Urinary bladder (tissue), 4 donors: Measurements from ENCODE around the gene PARD3. TPM values are rescaled to one million over a fixed set of nuclear protein-coding genes. Genes with fewer than 3 reads are reported as not detected.
"Not testable (repeated sequence)": the region's sequence is repeated elsewhere in the genome, so short reads cannot be mapped to it uniquely, and the experiment has no call there.

ENCODE experiments used
- DNase-seq: peaks from one replicate; pipeline ENCODE4 v3.0.0-alpha.2; 2015; ENCODE audit errors: extremely low spot score
- H3K27ac ChIP-seq: one replicate; pipeline ENCODE4 v1.5.1; 2013; ENCODE audit warnings: low read depth, mild to moderate bottlenecking, moderate library complexity
- H3K36me3 ChIP-seq: one replicate; pipeline ENCODE4 v1.6.1; 2013; ENCODE audit warnings: mild to moderate bottlenecking, moderate library complexity; ENCODE audit not compliant: insufficient read depth
- H3K4me1 ChIP-seq: one replicate; pipeline ENCODE4 v1.6.1; 2013; ENCODE audit warnings: mild to moderate bottlenecking, moderate library complexity; ENCODE audit not compliant: insufficient read depth
- H3K4me3 ChIP-seq: one replicate; pipeline ENCODE4 v1.5.1; 2013; ENCODE audit warnings: low read depth, low read length
- WGBS: extraction: QIAGEN DNeasy Blood & Tissue Kit; methylation state at CpG from one replicate; pipeline ENCODE4 v1.1.7; 2013; 5-methylcytosine and 5-hydroxymethylcytosine counted together
- polyA plus RNA-seq: library from polyadenylated mRNA; stranded (reverse); fragments of 200-250 nt; gene quantifications from one replicate; pipeline ENCODE4 v1.2.3, GENCODE V29; 2013
- total RNA-seq: library from RNA; depleted of rRNA; stranded (reverse); fragments of >200 nt; gene quantifications from one replicate; pipeline ENCODE4 v1.2.3, GENCODE V29; 2014
- donor health status: healthy with polysubstance abuse.
- donor health status: healthy.

PARD3 gene
- total and polyA plus RNA-seq, 2 donors: 27.5 to 89.1 TPM

DNA sequence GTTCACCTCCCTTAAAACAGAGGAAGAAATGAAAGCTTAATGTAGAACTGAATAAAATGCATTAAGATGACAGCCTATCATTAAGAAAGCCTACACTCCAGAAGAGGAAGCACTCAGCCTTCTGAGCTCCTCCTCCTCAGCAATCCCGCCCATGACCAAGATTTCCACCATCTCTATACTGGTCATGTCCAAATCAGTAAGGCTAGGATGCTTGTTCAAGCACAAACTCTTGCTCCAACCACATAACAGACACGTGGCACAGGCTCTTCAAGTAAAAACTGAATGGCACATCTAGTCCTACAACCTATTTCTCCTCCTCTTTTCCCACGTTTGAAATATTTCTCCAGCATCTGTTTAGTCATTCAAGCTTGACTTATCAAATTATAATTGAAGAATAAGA is 454.1 kb downstream of the PARD3 start:
- 89% methylated on average over 3 of the region's 3 CpGs for WGBS
- no peaks in the 10 kb centered on the region for H3K4me1 ChIP-seq
- H3K36me3 ChIP-seq: no peaks in the 10 kb centered on the region
- DNase-seq: no peak
- H3K27ac ChIP-seq: no peak overlapping the region
- H3K4me3 ChIP-seq: no peak overlapping the region

- no peak for DNase-seq
- 94% methylated on average over 4 of the region's 4 CpGs for WGBS
- H3K4me1 ChIP-seq: no peaks in the 10 kb centered on the region
- no peak overlapping the region for H3K4me3 ChIP-seq
- H3K36me3 ChIP-seq: no peaks in the 10 kb centered on the region
- H3K27ac ChIP-seq: no peak overlapping the region
These were observed 455.7 kb downstream of the PARD3 start for GRCh38 chr10:34359435-34359813.

DNA sequence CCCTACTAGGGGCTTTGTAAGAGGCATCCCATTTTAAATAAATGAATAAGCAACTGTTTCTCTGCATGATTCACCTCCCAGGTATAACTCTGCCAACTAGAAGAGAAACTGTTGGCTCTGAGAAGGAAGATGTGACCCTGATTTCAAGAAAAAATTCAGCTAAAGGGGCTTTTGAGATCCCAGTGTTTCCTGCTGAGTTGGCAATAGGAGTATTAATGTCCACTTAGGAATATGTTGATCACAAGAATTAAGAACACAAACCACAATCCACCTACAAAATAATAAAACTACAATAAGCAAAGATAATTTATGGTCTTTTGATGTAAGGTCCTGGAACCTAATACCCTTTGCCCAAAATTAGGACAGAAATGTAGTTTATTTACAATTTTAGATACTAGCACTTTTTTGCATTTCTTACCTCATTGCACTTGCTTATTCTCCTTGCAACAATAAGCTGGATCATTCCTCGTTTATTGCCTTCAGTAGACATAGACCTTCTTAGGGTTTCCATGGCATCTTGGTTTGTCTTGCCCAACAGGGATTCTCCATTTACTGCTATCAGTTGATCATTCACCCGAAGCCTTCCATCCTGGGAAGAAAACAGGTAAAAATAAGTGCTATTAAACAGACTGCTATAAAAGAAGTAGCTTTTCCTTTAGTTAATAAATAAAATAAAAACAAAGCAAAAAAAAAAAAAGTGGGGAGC is 456.2 kb downstream of the PARD3 start:
- Histone ChIP-seq H3K4me3 (no peak overlapping the region), H3K4me1 (no peaks in the 10 kb centered on the region), H3K27ac (no peak overlapping the region), H3K36me3 (no peaks in the 10 kb centered on the region)
- no peak for DNase-seq
- 88% methylated on average over 2 of the region's 2 CpGs for WGBS

DNA sequence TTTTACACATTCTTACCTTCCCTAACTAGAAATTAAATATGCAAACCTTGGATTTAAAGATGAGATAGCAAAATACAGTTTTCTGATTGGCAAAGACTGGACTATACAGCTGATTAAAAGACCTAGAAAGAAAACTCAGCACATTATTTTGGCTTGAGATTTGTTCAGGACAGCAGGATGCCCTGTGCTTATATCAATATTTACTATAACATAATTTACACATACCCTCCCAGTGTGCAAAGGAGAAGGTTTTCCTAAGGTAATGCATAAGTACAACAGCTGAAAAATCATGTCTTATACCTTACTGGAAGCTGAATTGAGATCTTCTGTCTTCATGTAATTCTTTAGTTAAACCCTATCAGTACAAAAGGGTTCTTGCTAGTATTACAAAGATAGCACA is 458.6 kb downstream of the PARD3 start:
- Histone ChIP-seq H3K36me3 (no peaks in the 10 kb centered on the region), H3K4me1 (no peaks in the 10 kb centered on the region), H3K4me3 (no peak overlapping the region), H3K27ac (no peak overlapping the region)
- DNase-seq: no peak

DNA sequence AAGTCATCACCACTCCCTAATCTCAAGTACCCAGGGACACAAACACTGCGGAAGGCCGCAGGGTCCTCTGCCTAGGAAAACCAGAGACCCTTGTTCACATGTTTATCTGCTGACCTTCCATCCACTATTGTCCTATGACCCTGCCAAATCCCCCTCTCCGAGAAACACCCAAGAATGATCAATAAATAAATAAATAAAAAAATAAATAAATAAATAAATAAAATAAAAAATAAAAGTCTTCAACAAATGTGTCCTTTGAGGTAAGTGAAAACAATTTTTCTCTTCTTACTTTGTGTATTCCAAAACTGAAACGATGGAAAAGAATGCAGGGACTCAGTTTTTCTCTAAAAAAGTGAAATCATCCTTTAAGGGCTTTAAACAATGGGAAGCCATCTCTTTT is 461.6 kb downstream of the PARD3 start:
- DNase-seq, H3K27ac ChIP-seq, H3K36me3 ChIP-seq, H3K4me3 ChIP-seq, H3K4me1 ChIP-seq: not testable (repeated sequence)
- WGBS: 95% methylated on average over 4 of the region's 4 CpGs

DNA sequence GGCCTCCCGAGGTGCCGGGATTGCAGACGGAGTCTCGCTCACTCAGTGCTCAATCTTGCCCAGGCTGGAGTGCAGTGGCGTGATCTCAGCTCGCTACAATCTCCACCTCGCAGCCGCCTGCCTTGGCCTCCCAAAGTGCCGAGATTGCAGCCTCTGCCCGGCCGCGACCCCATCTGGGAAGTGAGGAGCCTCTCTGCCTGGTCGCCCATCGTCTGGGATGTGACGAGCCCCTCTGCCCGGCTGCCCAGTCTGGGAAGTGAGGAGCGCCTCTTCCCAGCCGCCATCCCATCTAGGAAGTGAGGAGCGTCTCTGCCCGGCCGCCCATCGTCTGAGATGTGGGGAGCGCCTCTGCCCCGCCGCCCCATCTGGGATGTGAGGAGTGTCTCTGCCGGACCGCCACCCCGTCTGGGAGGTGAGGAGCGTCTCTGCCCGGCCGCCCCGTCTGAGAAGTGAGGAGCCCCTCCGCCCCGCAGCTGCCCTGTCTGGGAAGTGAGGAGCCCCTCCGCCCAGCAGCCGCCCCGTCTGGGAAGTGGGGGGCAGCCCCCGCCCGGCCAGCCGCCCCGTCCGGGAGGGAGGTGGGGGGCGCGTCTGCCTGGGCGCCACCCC is 462.4 kb downstream of the PARD3 start:
- 95% methylated on average over 43 of the region's 45 CpGs for WGBS
- H3K4me1 ChIP-seq: not testable (repeated sequence)

GRCh38 chr10:34351161-34351560 is 463.9 kb downstream of the PARD3 start:
- 91% methylated on average over 3 of the region's 3 CpGs for WGBS
- no peak overlapping the region for H3K27ac ChIP-seq
- H3K4me3 ChIP-seq: no peak overlapping the region
- H3K36me3 ChIP-seq: no peaks in the 10 kb centered on the region
- DNase-seq: no peak
- H3K4me1 ChIP-seq: no peaks in the 10 kb centered on the region

More for the DNA sequence above, 462.4 kb downstream of the PARD3 start:
- not testable (repeated sequence) for DNase-seq, H3K4me3 ChIP-seq, H3K36me3 ChIP-seq, H3K27ac ChIP-seq

- H3K27ac ChIP-seq: no peak overlapping the region
- H3K4me1 ChIP-seq: no peaks in the 10 kb centered on the region
- no peak for DNase-seq
- no peaks in the 10 kb centered on the region for H3K36me3 ChIP-seq
- no peak overlapping the region for H3K4me3 ChIP-seq
- WGBS: 95% methylated on average over 7 of the region's 7 CpGs
These were observed 466.1 kb downstream of the PARD3 start for GRCh38 chr10:34348917-34349485.

DNA sequence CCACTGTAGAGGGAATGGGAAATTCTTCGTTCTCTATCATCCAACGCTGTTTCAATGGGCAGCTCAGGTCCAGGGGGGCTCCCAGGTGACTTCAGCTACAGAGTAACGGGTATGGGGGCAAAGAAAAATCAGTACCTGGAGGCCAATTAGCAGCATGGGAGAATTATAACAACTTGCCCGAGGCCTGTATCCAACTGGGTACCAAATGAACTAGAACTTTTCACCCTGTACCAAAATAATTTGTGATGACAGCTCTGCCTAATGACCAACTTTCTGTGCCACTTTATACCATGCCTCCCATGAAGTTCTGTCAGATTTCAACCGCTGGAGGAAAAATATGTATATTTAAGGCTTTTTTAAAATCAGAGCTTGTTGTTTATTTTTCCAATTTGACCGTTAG is 467.1 kb downstream of the PARD3 start:
- H3K36me3 ChIP-seq: no peaks in the 10 kb centered on the region
- no peak overlapping the region for H3K27ac ChIP-seq
- no peak for DNase-seq
- no peaks in the 10 kb centered on the region for H3K4me1 ChIP-seq
- WGBS: 96% methylated on average over 6 of the region's 6 CpGs
- H3K4me3 ChIP-seq: no peak overlapping the region

- WGBS: 73% methylated on average over 3 of the region's 3 CpGs
- no peaks in the 10 kb centered on the region for H3K4me1 ChIP-seq
- H3K27ac ChIP-seq: no peak overlapping the region
- no peaks in the 10 kb centered on the region for H3K36me3 ChIP-seq
- DNase-seq: no peak
- no peak overlapping the region for H3K4me3 ChIP-seq
These were observed 468.0 kb downstream of the PARD3 start for GRCh38 chr10:34347131-34347530.

DNA sequence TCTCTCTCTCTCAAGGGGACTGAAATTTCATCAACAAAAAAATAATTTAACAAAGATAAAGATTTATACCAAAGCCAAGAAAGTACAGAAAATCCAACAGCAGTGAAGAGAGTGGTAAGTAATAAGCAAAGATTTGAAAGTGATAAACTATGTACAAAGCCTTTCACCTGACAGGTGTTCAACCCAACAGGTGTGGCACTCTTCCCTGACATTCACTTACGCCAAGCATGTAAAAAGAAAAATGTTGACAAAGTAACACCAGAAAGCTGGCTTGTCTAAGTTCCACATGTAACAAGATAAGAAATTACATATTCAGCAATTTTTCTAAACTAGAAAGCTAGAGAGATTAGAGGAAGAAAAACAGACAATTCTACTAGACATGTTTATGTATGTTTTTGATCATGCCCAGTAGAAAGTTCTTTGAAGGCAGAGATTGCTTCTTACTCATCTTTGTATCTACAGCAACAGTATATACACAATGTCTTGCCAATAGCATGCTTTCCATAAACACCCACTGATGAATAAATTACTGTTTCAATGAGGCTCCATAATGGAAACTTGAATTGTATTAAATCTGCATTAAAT is 468.5 kb downstream of the PARD3 start:
- DNase-seq: no peak
- no peaks in the 10 kb centered on the region for H3K4me1 ChIP-seq
- WGBS: 71% methylated on average over 1 of the region's 1 CpG
- no peaks in the 10 kb centered on the region for H3K36me3 ChIP-seq
- H3K27ac ChIP-seq: no peak overlapping the region
- H3K4me3 ChIP-seq: no peak overlapping the region

- DNase-seq: no peak
- Histone ChIP-seq H3K36me3 (no peaks in the 10 kb centered on the region), H3K4me3 (no peak overlapping the region), H3K4me1 (no peaks in the 10 kb centered on the region), H3K27ac (no peak overlapping the region)
- 97% methylated on average over 5 of the region's 5 CpGs for WGBS
These were observed 469.7 kb downstream of the PARD3 start for GRCh38 chr10:34345383-34345782.

- no peaks in the 10 kb centered on the region for H3K36me3 ChIP-seq
- H3K27ac ChIP-seq: no peak overlapping the region
- H3K4me3 ChIP-seq: no peak overlapping the region
- DNase-seq: no peak
- no peaks in the 10 kb centered on the region for H3K4me1 ChIP-seq
- WGBS: 66% methylated on average over 1 of the region's 1 CpG
These were observed 471.3 kb downstream of the PARD3 start for GRCh38 chr10:34343764-34344163.

GRCh38 chr10:34341473-34341872 is 473.6 kb downstream of the PARD3 start:
- H3K4me3 ChIP-seq: no peak overlapping the region
- no peaks in the 10 kb centered on the region for H3K4me1 ChIP-seq
- DNase-seq: no peak
- WGBS: 84% methylated on average over 4 of the region's 4 CpGs
- H3K27ac ChIP-seq: no peak overlapping the region
- no peaks in the 10 kb centered on the region for H3K36me3 ChIP-seq
